ENCODE data around the gene SLC5A8. TPM values are rescaled to one million over a fixed set of nuclear protein-coding genes. Genes with fewer than 3 reads are reported as not detected.
"Not testable (repeated sequence)": the region's sequence is repeated elsewhere in the genome, so short reads cannot be mapped to it uniquely, and the experiment has no call there.

Gene SLC5A8
- total RNA-seq, 2 experiments from 2014 or later, result not detected

DNA sequence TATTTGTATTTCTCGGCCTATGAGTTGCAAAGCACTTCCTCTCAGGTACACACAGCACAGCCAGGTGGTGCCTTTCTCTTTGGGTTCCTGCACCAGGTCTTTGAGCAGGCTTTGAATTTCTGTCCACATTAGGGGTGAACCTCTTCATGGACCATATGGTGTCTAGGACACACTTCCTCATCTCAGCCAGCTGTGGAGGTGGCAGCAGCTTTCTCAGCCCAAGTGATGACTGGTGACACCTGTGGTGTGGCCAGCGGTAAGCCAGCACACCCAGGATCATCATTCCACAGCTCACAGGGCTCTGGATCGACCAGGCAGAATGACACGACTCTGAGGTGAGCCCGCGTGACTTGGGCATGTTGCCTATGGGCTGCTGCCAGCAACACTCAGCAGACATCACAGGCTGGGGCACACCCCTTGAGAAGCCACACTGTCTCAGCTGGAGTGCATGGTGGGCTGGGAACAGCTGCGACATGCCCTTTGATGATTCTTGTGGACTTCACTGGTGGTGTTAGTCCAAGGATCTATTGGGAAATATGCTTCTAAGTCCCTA is 36.8 kb downstream of the SLC5A8 start:
- ChIA-PET POLR2A (interaction anchor here (0.7 kb wide), 1 partner anchor 146 kb away, joined by 3 read pairs; no protein-coding TSS in a partner anchor), CTCF (no interaction called here)

DNA sequence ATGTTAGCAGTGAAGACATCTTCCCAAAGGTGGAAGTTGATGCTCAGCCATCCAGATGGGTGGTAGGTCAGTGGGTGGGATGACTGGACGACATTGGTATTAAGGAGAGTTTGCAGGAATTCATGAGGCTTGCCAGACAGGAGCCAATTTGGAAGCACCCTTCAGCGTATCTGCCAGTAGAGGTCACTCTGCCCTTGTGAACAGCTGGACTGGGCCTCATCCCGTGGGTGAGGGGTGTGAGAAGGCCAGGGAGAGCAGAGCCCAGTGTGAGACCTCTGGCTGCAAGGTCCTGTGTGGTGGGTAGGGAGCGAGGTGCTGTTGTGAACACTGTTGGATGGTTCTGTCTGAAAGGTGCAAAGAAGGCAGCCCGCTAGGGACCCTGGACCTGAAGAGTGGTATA is 37.7 kb downstream of the SLC5A8 start:
- ChIA-PET POLR2A (no interaction called here), CTCF (no interaction called here)

DNA sequence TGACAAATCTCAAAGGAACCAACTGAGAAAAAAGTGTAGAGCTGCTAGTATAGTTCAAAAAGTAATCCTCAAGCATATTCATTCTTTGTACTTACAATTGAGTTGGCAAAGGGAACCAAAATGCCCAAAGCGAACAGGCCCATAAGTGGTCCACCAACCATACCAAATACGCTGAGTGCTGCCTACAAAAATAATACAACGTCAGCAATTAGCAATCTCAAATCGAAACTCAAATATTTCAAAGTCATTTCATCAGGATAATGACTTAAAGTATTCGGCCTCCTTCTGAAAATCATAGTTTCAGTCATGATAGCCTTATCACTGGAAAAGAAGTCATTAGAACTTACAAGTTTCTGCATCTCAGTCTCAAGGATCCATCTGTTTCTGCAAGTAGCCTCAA is 42.0 kb downstream of the SLC5A8 start:
- CTCF ChIA-PET, result no interaction called here
- POLR2A ChIA-PET, result no interaction called here

DNA sequence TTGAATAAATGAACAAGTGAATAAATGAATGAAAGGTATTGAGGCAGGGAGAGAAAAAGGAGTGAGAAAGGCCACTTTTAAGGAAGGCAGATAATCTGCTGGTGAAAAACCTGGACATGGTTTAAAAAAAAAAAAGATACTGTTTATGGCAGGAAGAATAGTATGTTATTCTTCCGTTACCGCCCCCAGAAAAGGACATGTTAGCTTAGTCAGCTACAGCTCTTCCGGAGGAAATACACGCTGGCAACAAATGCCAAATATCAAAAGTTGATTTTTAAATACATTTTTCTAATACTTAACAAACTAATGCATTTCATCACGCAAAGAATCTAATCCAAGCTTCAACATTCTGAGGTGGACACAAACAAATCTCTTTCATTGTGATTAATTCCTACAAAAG is 43.2 kb downstream of the SLC5A8 start:
- ChIA-PET CTCF (no interaction called here), POLR2A (no interaction called here)

DNA sequence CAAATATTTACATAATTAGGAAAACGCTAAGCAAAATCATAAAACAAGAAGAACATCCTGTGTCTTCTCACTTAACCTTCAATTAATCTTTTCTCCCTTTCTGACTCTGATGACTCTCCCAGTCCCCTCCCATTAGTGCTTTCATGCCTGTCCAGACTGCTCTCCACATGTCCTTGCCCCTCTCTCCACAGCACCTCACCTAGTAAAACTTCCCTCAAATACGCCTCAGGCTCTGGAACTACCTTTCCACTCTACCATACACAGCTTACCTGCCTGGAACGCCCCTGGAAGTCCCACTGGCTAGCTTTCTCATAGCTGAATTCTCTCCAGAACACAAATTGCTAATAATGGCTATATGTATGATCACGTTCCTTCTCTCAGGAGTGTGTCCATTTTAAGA is 44.7 kb downstream of the SLC5A8 start:
- POLR2A ChIA-PET, result no interaction called here
- CTCF ChIA-PET, result interaction anchor here (1.1 kb wide), 1 partner anchor 9 kb away, joined by 3 read pairs; no protein-coding TSS in a partner anchor

DNA sequence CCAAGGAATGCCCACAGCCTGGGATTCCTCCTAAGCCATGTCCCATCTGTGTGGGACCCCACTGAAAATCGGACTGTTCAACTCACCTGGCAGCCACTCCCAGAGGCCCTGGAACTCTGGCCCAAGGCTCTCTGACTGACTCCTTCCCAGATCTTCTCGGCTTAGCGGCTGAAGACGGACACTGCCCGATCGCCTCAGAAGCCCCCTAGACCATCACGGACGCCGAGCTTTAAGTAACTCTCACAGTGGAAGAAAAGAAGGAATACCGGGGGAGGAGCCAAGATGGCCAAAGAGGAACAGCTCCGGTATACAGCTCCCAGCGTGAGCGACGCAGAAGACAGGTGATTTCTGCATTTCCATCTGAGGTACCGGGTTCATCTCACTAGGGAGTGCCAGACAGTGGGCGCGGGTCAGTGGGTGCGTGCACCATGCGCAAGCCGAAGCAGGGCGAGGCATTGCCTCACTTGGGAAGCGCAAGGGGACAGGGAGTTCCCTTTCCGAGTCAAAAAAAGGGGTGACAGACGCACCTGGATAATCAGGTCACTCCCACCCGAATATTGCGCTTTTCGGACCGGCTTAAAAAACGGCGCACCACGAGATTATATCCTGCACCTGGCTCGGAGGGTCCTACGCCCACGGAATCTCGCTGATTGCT is 64.1 kb downstream of the SLC5A8 start:
- CTCF ChIA-PET, POLR2A ChIA-PET: not testable (repeated sequence)

DNA sequence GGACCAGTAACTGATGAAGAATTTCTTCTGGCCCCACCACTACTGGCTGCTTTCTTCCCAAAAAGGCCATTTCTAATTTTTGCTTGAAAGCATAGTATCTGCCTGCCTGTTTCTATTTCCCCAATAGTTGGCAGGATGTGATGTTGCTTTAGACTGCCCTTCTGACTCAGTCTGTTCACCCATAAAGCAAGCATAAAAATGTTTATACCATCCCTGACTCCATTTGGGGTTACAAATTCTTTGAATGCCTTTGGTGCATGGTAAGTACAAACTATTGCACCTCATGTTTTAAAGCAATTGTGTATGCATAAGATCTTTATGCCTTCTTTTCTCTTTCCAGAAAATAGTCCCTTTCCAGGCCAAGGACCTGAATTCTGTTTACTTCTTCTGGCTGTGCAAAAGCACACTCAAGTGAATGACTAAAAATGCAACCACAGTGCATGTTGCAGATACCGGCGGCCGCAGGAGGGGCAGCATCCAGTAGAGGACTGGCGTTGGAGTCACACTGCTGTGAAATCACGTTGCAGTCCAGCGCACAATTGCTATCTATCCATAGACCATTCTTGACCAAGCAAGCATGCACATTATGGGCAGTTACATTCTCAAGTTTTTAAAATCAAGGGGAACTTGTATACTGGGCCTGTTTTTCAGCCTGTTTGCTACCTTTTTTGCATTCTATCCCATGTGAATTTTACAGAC is 82.4 kb downstream of the SLC5A8 start:
- ChIA-PET CTCF (no interaction called here), POLR2A (no interaction called here)

DNA sequence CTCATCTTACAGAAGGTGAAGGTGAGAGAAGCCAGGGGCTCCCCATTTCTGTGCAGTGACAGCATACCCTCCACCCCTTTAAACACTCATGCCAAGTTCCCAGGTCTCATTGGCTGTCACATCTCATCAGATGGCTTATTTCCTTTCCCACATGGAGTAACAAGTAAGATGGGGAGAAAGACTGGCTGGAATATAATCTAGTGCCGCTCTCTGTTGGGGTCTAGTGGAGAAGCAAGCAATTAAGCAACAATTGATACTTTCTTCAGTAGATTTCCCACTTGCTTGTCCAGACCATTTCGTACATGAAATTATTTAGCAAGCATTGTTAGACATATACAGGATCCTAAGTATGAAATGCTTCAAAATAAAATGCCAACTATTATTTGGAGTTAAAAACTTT is 92.2 kb downstream of the SLC5A8 start:
- CTCF ChIA-PET, result no interaction called here
- POLR2A ChIA-PET, result no interaction called here

DNA sequence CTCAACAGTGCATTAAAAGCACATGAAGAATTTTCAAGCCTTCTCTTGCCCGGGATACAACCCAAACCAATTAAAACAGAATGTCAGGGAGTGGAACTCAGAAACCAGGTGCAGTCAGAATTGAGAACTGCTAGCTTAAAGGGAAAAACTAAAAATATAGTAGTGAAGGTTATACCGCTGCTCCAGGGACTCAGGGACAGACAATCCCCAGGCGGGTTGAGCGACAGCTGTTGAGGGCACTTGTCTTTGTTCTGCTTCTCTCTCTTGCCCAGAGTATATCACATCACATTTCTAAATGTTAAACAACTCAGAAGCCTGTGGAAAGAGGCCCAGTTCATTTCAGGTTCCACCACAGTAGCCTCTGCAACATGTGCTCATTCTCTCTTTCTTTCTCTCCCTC is 93.1 kb downstream of the SLC5A8 start:
- CTCF ChIA-PET, result no interaction called here
- POLR2A ChIA-PET, result no interaction called here

DNA sequence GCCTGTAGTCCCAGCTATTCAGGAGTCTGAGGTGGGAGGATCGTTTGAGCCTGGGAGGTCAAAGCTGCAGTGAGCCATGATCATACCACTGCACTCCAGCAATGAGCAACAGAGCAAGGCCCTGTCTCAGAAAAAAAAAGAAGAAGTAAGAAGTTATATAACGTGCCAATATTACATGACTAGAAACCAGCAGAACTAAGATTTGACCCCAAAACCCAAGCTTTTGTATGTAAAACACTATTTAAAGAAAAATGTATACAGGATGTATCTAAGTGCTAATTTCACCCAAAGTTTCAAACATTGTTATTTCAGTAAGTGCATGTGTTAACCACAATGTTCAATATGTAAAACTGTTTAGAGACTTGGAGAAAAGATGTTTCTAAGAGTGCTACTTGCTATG is 94.7 kb downstream of the SLC5A8 start:
- POLR2A ChIA-PET, result no interaction called here
- CTCF ChIA-PET, result no interaction called here

DNA sequence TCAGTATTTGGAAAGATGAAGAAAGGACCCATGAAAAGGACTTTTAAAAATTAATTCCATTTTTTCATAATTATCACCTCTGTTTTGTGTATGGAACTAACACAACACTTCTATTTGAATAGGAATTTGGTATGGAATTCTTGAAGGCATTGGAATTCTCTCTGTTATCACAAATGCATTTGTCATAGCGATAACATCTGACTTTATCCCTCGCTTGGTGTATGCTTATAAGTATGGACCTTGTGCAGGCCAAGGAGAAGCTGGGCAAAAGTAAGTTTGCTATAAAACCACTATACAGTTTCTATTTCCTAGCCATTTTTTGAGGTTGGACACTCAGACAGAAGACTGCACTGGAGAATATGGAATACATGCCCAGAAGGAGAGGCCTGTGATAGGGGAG is 98.6 kb downstream of the SLC5A8 start:
- ChIA-PET POLR2A (no interaction called here), CTCF (no interaction called here)

DNA sequence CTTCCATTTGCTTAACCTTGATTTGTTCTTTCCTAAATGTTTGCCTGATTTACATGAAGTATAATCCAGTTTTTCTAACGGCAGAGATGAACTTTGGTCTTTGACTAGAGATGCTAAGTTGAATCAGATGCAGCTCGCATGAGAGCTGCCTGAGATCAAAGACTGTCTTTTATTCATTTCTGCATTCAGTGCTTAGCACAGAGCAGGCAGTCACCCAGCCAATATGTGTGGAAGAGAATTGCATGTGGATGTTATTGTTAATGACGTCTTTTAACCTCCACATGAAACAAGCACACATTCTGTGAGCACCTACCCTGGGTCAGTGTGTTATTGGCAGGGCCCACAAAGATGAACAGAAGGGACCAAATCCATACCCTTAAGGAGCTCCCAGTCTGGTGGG is 99.2 kb downstream of the SLC5A8 start:
- CTCF ChIA-PET, result no interaction called here
- POLR2A ChIA-PET, result no interaction called here

DNA sequence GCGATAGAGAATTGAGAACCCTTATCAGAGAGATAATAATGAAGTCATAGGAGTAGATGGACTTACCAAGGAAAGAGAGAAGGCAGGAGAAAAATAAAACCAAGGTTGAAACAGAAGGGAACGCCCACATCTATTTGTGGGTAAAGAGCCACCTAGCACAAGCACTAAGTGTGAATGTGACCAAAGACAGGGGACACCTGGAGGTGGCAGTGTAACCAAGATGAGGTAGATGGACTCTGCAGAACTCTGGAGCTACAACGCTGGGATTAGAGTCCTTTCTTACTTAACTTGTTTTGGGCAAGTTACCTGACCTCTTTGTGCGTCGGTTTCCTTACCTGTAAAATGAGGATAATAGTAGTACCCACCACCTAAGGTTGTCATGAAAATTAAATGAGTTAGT is 101.9 kb downstream of the SLC5A8 start:
- ChIA-PET CTCF (no interaction called here), POLR2A (no interaction called here)

DNA sequence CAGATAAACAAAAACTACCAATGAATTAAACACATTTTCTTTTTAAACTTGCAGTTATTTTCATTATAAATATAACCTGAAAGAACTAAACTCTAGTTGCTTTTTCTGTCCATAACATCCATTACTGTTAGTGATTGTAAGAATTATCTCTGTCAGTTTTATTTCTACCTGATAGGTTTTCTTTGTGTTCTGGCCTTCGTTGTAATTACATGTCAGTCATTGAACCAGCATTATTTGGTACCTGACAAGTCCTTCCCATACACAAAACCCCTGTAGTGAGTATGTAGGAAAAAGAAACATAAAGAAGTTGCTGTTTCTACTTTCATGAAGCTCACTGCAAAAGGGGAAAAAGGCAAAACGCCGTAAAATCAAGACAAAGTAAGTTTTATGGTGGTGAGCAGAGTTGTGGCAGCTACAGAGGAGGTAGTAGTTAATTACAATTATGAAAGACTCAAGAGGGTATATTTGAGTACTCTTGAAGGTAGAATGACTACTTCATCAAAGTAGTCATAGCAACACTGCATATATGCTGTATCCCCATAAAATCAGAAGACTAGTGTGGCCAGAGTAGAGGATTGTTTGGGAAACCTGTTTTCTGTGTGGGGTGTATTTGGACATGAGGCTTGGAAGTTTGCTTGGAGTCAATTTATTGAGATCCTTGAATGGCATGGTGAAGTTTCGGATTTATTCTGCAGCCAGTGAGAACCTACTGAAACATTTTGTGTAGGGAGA is 102.8 kb downstream of the SLC5A8 start:
- POLR2A ChIA-PET, result no interaction called here
- CTCF ChIA-PET, result no interaction called here

Other genes with a start within 250 kb of the SLC5A8 start
- gene UTP20, start 69.9 kb upstream of the SLC5A8 start, total RNA-seq, result 10 to 100 TPM; 54.8 to 58.0 TPM
- gene ARL1, start 197.5 kb upstream of the SLC5A8 start, total RNA-seq, result 10 to 100 TPM; 66.1 to 86.3 TPM

Data from activated CD8-positive, alpha-beta memory T cell treated with anti-CD3 and anti-CD28 coated beads for 36 hours (primary cell).